Measurements from ENCODE around the gene TRPT1. TPM values are rescaled to one million over a fixed set of nuclear protein-coding genes. Genes with fewer than 3 reads are reported as not detected.

Gene TRPT1
- total and polyA plus RNA-seq, 9 of the 15 experiments (the other 6 are each of a cell fraction or from before 2014, with no cell fraction given): 4.6 to 41.7 (median 23.1) TPM

DNA sequence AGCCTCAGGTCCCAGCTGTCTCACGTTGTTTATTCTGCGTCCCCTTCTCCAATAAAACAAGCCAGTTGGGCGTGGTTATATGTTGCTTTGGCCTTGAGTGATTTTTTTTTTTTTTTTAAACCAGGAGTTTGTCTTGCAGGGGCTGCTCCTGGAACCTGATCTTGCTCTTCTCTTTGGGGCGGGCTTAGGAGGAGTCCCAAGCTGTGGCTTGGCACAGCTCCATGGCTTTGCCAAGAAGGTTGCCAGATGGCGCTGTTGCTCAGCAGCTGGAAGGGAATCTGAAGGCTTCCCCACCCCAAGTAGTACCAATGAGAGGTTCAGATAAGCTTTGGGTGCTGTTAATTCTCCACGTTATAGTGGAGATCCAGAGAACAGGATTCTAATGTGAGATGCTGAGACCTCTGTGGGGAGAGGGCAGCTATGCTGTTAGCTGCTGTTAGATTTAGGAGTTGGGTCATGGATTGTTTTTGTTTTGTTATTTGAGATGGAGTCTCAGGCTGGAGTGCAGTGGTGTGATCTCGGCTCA, 21.5 kb downstream of the TRPT1 start (continued):
- TF ChIP-seq WHSC1 (IDR thresholded peaks at IDR 0.05; ENCODE audit: low read length) (no peak), PML (IDR thresholded peaks at IDR 0.05; ENCODE audit: low read length) (no peak; the same call in 1 of the 2 replicates), BCOR (IDR thresholded peaks at IDR 0.05) (no peak), THRAP3 (IDR thresholded peaks at IDR 0.05; ENCODE audit: borderline replicate concordance) (no peak), YBX1 (IDR thresholded peaks at IDR 0.05) (no peak), CBX8 (IDR thresholded peaks at IDR 0.05; ENCODE audit: borderline replicate concordance, extremely low read depth, low read depth, low read length, poor library complexity, severe bottlenecking) (no peak), JUN (IDR thresholded peaks at IDR 0.05; ENCODE audit: borderline replicate concordance, low read depth, low read length) (0 out of 2 replicates have a peak, but pooled peaks have one; percentile 41), JUN (CRISPR knock-in tag; IDR thresholded peaks at IDR 0.05; ENCODE audit: borderline replicate concordance) (no peak), MCM5 (IDR thresholded peaks at IDR 0.05; ENCODE audit: low read depth) (no peak), OTX1 (CRISPR knock-in tag; IDR thresholded peaks at IDR 0.05) (no peak), PHF20 (IDR thresholded peaks at IDR 0.05; ENCODE audit: partially characterized antibody) (no peak), ETV5 (CRISPR knock-in tag; IDR thresholded peaks at IDR 0.05; ENCODE audit: low read depth) (no peak), MECOM (CRISPR knock-in tag; IDR thresholded peaks at IDR 0.05) (no peak), SP2 (IDR thresholded peaks at IDR 0.05; ENCODE audit: extremely low read depth, low read depth, low read length, poor library complexity, severe bottlenecking) (no peak), SREBF1 (IDR thresholded peaks at IDR 0.05; ENCODE audit: borderline replicate concordance, low read depth, low read length) (no peak), HIVEP1 (CRISPR knock-in tag; IDR thresholded peaks at IDR 0.05) (no peak), HNRNPH1 (optimal IDR thresholded peaks at IDR 0.05; ENCODE audit: low read depth, low read length) (no peak), MYC (IDR thresholded peaks at IDR 0.05; ENCODE audit: low read depth, low read length) (peak; percentile 77), MYC (CRISPR knock-in tag; IDR thresholded peaks at IDR 0.05; ENCODE audit: borderline replicate concordance, low read depth) (no peak), ZNF347 (CRISPR knock-in tag; IDR thresholded peaks at IDR 0.05; ENCODE audit: low read depth) (no peak), PTTG1 (tag; IDR thresholded peaks at IDR 0.05; ENCODE audit: low read depth) (no peak), PHB2 (IDR thresholded peaks at IDR 0.05; ENCODE audit: low read depth) (no peak), MED1 (CRISPR knock-in tag; IDR thresholded peaks at IDR 0.05; ENCODE audit: borderline replicate concordance) (no peak)
- TF ChIP-seq, protein P1, sequence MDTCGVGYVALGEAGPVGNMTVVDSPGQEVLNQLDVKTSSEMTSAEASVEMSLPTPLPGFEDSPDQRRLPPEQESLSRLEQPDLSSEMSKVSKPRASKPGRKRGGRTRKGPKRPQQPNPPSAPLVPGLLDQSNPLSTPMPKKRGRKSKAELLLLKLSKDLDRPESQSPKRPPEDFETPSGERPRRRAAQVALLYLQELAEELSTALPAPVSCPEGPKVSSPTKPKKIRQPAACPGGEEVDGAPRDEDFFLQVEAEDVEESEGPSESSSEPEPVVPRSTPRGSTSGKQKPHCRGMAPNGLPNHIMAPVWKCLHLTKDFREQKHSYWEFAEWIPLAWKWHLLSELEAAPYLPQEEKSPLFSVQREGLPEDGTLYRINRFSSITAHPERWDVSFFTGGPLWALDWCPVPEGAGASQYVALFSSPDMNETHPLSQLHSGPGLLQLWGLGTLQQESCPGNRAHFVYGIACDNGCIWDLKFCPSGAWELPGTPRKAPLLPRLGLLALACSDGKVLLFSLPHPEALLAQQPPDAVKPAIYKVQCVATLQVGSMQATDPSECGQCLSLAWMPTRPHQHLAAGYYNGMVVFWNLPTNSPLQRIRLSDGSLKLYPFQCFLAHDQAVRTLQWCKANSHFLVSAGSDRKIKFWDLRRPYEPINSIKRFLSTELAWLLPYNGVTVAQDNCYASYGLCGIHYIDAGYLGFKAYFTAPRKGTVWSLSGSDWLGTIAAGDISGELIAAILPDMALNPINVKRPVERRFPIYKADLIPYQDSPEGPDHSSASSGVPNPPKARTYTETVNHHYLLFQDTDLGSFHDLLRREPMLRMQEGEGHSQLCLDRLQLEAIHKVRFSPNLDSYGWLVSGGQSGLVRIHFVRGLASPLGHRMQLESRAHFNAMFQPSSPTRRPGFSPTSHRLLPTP (IDR thresholded peaks at IDR 0.05; ENCODE audit: borderline replicate concordance, extremely low read depth, insufficient read length): no peak
- TF ChIP-seq, protein P2, sequence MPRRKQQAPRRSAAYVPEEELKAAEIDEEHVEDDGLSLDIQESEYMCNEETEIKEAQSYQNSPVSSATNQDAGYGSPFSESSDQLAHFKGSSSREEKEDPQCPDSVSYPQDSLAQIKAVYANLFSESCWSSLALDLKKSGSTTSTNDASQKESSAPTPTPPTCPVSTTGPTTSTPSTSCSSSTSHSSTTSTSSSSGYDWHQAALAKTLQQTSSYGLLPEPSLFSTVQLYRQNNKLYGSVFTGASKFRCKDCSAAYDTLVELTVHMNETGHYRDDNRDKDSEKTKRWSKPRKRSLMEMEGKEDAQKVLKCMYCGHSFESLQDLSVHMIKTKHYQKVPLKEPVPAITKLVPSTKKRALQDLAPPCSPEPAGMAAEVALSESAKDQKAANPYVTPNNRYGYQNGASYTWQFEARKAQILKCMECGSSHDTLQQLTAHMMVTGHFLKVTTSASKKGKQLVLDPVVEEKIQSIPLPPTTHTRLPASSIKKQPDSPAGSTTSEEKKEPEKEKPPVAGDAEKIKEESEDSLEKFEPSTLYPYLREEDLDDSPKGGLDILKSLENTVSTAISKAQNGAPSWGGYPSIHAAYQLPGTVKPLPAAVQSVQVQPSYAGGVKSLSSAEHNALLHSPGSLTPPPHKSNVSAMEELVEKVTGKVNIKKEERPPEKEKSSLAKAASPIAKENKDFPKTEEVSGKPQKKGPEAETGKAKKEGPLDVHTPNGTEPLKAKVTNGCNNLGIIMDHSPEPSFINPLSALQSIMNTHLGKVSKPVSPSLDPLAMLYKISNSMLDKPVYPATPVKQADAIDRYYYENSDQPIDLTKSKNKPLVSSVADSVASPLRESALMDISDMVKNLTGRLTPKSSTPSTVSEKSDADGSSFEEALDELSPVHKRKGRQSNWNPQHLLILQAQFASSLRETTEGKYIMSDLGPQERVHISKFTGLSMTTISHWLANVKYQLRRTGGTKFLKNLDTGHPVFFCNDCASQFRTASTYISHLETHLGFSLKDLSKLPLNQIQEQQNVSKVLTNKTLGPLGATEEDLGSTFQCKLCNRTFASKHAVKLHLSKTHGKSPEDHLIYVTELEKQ (CRISPR knock-in tag; IDR thresholded peaks at IDR 0.05): no peak
